ENCODE results near the gene KPNA2. TPM values are rescaled to one million over a fixed set of nuclear protein-coding genes. Genes with fewer than 3 reads are reported as not detected.

The KPNA2 gene
- total and polyA plus RNA-seq, 2 of the 13 experiments (the other 11 are each of a cell fraction or from before 2014, with no cell fraction given) = 111 to 305 TPM

GRCh38 chr17:67993998-67994361, 41.6 kb upstream of the KPNA2 start (continued):
- TF ChIP-seq ZNF253 (CRISPR knock-in tag; IDR thresholded peaks at IDR 0.05; ENCODE audit: borderline replicate concordance) = peak; percentile 74; the same call in 1 of the 2 replicates
- TF ChIP-seq EED (CRISPR knock-in tag; IDR thresholded peaks at IDR 0.05) = 0 out of 2 replicates have a peak, but pooled peaks have one; percentile 28
- 0 out of 2 replicates have a peak, but pooled peaks have one; percentile 77 for TF ChIP-seq ZNF512 (CRISPR knock-in tag; IDR thresholded peaks at IDR 0.05)
- no peak for TF ChIP-seq NR2F1 (CRISPR knock-in tag; IDR thresholded peaks at IDR 0.05)
- TF ChIP-seq, protein P1, sequence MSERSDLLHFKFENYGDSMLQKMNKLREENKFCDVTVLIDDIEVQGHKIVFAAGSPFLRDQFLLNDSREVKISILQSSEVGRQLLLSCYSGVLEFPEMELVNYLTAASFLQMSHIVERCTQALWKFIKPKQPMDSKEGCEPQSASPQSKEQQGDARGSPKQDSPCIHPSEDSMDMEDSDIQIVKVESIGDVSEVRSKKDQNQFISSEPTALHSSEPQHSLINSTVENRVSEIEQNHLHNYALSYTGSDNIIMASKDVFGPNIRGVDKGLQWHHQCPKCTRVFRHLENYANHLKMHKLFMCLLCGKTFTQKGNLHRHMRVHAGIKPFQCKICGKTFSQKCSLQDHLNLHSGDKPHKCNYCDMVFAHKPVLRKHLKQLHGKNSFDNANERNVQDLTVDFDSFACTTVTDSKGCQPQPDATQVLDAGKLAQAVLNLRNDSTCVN (CRISPR knock-in tag; IDR thresholded peaks at IDR 0.05; ENCODE audit: borderline replicate concordance) = no peak
- TF ChIP-seq ZNF558 (CRISPR knock-in tag; IDR thresholded peaks at IDR 0.05; ENCODE audit: borderline replicate concordance) = no peak; the same call in 1 of the 2 replicates
- TF ChIP-seq, protein P2, sequence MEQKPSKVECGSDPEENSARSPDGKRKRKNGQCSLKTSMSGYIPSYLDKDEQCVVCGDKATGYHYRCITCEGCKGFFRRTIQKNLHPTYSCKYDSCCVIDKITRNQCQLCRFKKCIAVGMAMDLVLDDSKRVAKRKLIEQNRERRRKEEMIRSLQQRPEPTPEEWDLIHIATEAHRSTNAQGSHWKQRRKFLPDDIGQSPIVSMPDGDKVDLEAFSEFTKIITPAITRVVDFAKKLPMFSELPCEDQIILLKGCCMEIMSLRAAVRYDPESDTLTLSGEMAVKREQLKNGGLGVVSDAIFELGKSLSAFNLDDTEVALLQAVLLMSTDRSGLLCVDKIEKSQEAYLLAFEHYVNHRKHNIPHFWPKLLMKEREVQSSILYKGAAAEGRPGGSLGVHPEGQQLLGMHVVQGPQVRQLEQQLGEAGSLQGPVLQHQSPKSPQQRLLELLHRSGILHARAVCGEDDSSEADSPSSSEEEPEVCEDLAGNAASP (CRISPR knock-in tag; IDR thresholded peaks at IDR 0.05; ENCODE audit: borderline replicate concordance) = peak; percentile 12; the same call in 1 of the 2 replicates
- TF ChIP-seq LCORL (IDR thresholded peaks at IDR 0.05) = no peak
- TF ChIP-seq LCORL (CRISPR knock-in tag; IDR thresholded peaks at IDR 0.05) = no peak
- TF ChIP-seq ZSCAN20 (CRISPR knock-in tag; IDR thresholded peaks at IDR 0.05; ENCODE audit: borderline replicate concordance) = no peak
- TF ChIP-seq MAX (IDR thresholded peaks at IDR 0.05) = peak; percentile 80
- TF ChIP-seq ZNF224 (CRISPR knock-in tag; IDR thresholded peaks at IDR 0.05) = no peak
- TF ChIP-seq SP2 (CRISPR knock-in tag; IDR thresholded peaks at IDR 0.05) = no peak
- TF ChIP-seq ZNF274 (CRISPR knock-in tag; IDR thresholded peaks at IDR 0.05) = peak; percentile 73; the same call in 1 of the 2 replicates
- TF ChIP-seq, protein P3, sequence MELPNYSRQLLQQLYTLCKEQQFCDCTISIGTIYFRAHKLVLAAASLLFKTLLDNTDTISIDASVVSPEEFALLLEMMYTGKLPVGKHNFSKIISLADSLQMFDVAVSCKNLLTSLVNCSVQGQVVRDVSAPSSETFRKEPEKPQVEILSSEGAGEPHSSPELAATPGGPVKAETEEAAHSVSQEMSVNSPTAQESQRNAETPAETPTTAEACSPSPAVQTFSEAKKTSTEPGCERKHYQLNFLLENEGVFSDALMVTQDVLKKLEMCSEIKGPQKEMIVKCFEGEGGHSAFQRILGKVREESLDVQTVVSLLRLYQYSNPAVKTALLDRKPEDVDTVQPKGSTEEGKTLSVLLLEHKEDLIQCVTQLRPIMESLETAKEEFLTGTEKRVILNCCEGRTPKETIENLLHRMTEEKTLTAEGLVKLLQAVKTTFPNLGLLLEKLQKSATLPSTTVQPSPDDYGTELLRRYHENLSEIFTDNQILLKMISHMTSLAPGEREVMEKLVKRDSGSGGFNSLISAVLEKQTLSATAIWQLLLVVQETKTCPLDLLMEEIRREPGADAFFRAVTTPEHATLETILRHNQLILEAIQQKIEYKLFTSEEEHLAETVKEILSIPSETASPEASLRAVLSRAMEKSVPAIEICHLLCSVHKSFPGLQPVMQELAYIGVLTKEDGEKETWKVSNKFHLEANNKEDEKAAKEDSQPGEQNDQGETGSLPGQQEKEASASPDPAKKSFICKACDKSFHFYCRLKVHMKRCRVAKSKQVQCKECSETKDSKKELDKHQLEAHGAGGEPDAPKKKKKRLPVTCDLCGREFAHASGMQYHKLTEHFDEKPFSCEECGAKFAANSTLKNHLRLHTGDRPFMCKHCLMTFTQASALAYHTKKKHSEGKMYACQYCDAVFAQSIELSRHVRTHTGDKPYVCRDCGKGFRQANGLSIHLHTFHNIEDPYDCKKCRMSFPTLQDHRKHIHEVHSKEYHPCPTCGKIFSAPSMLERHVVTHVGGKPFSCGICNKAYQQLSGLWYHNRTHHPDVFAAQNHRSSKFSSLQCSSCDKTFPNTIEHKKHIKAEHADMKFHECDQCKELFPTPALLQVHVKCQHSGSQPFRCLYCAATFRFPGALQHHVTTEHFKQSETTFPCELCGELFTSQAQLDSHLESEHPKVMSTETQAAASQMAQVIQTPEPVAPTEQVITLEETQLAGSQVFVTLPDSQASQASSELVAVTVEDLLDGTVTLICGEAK (IDR thresholded peaks at IDR 0.05) = no peak
- TF ChIP-seq, protein P3 (CRISPR knock-in tag; IDR thresholded peaks at IDR 0.05) = 0 out of 2 replicates have a peak, but pooled peaks have one; percentile 41

All from HepG2 (cell line).